Skeletal muscle satellite cell (primary cell): Measurements from ENCODE around the gene ALOX15B.
"Not testable (repeated sequence)": the region's sequence is repeated elsewhere in the genome, so short reads cannot be mapped to it uniquely, and the experiment has no call there.

ENCODE experiments used
- H3K27me3 ChIP-seq: 2 replicates; pipeline ENCODE4 v1.7.0; 2013; ENCODE audit warnings: low read length; ENCODE audit not compliant: control insufficient read depth, insufficient read depth
- H3K36me3 ChIP-seq: 2 replicates; pipeline ENCODE4 v1.7.0; 2013; ENCODE audit warnings: mild to moderate bottlenecking, control low read depth, low read length; ENCODE audit not compliant: insufficient read depth
- H3K4me1 ChIP-seq: 2 replicates; pipeline ENCODE4 v1.7.0; 2013; ENCODE audit warnings: low read length; ENCODE audit not compliant: control insufficient read depth, insufficient read depth
- H3K4me2 ChIP-seq: 2 replicates; pipeline ENCODE4 v1.7.0; 2013; ENCODE audit warnings: mild to moderate bottlenecking, low read length
- H3K4me3 ChIP-seq: 2 replicates; pipeline ENCODE4 v1.7.0; 2013; ENCODE audit warnings: low read length
- H3K9ac ChIP-seq: 2 replicates; pipeline ENCODE4 v1.7.0; 2013; ENCODE audit warnings: mild to moderate bottlenecking, low read depth, low read length, moderate library complexity
- H3K9me3 ChIP-seq: replicated peaks from 2 replicates; pipeline ENCODE4 v1.7.0; 2013; ENCODE audit warnings: mild to moderate bottlenecking, control low read depth, low read length

ALOX15B gene

GRCh38 chr17:8071496-8071895 is 32.6 kb downstream of the ALOX15B start:
- H3K27me3 ChIP-seq = peaks cover 88% of the 10 kb centered on the region
- peaks cover 12% of the 10 kb centered on the region for H3K4me1 ChIP-seq
- no peak overlapping the region for H3K4me2 ChIP-seq
- no peak overlapping the region for H3K9ac ChIP-seq
- no peaks in the 10 kb centered on the region for H3K9me3 ChIP-seq
- no peak overlapping the region for H3K4me3 ChIP-seq
- H3K36me3 ChIP-seq = no peaks in the 10 kb centered on the region

- Histone ChIP-seq H3K4me1 (peaks cover 12% of the 10 kb centered on the region), H3K36me3 (no peaks in the 10 kb centered on the region), H3K9me3 (no peaks in the 10 kb centered on the region), H3K27me3 (peaks cover 87% of the 10 kb centered on the region), H3K9ac (no peak overlapping the region), H3K4me3 (no peak overlapping the region), H3K4me2 (no peak overlapping the region)
Observed at GRCh38 chr17:8072341-8072728, 33.5 kb downstream of the ALOX15B start.

- H3K4me3 ChIP-seq = no peak overlapping the region
- H3K36me3 ChIP-seq = no peaks in the 10 kb centered on the region
- peaks cover 88% of the 10 kb centered on the region for H3K27me3 ChIP-seq
Observed at GRCh38 chr17:8072729-8073461, 34.0 kb downstream of the ALOX15B start.

GRCh38 chr17:8073627-8074484 is 35.0 kb downstream of the ALOX15B start:
- peak overlapping the region; percentile 57 for H3K4me2 ChIP-seq
- no peaks in the 10 kb centered on the region for H3K9me3 ChIP-seq
- no peaks in the 10 kb centered on the region for H3K36me3 ChIP-seq
- no peak overlapping the region for H3K4me3 ChIP-seq
- peaks cover 12% of the 10 kb centered on the region for H3K4me1 ChIP-seq
- H3K27me3 ChIP-seq = peaks cover 81% of the 10 kb centered on the region
- no peak overlapping the region for H3K9ac ChIP-seq

More at GRCh38 chr17:8072729-8073461, 34.0 kb downstream of the ALOX15B start:
- Histone ChIP-seq H3K4me2 (no peak overlapping the region), H3K4me1 (peaks cover 12% of the 10 kb centered on the region), H3K9ac (no peak overlapping the region), H3K9me3 (no peaks in the 10 kb centered on the region)

GRCh38 chr17:8074554-8074953 is 35.7 kb downstream of the ALOX15B start:
- Histone ChIP-seq H3K9ac (no peak overlapping the region), H3K27me3 (peaks cover 79% of the 10 kb centered on the region), H3K36me3 (no peaks in the 10 kb centered on the region), H3K4me1 (peaks cover 15% of the 10 kb centered on the region), H3K4me3 (no peak overlapping the region), H3K4me2 (no peak overlapping the region), H3K9me3 (no peaks in the 10 kb centered on the region)

- Histone ChIP-seq H3K9ac (no peak overlapping the region), H3K9me3 (no peaks in the 10 kb centered on the region), H3K27me3 (peaks cover 78% of the 10 kb centered on the region), H3K36me3 (no peaks in the 10 kb centered on the region), H3K4me1 (peaks cover 19% of the 10 kb centered on the region), H3K4me2 (no peak overlapping the region), H3K4me3 (no peak overlapping the region)
Observed at GRCh38 chr17:8075081-8075480, 36.2 kb downstream of the ALOX15B start.

- Histone ChIP-seq H3K4me3 (no peak overlapping the region), H3K9ac (no peak overlapping the region), H3K4me1 (peaks cover 22% of the 10 kb centered on the region), H3K9me3 (no peaks in the 10 kb centered on the region), H3K4me2 (no peak overlapping the region), H3K27me3 (peaks cover 79% of the 10 kb centered on the region), H3K36me3 (no peaks in the 10 kb centered on the region)
Observed at GRCh38 chr17:8075574-8076342, 36.9 kb downstream of the ALOX15B start.

GRCh38 chr17:8076502-8077266 is 37.8 kb downstream of the ALOX15B start:
- Histone ChIP-seq H3K4me3 (no peak overlapping the region), H3K9me3 (no peaks in the 10 kb centered on the region), H3K36me3 (no peaks in the 10 kb centered on the region), H3K9ac (no peak overlapping the region), H3K27me3 (peaks cover 76% of the 10 kb centered on the region), H3K4me2 (no peak overlapping the region), H3K4me1 (peaks cover 22% of the 10 kb centered on the region)

- H3K4me1 ChIP-seq = peaks cover 17% of the 10 kb centered on the region
- not testable (repeated sequence) for H3K9ac ChIP-seq, H3K9me3 ChIP-seq, H3K4me3 ChIP-seq, H3K36me3 ChIP-seq, H3K4me2 ChIP-seq
- peaks cover 75% of the 10 kb centered on the region for H3K27me3 ChIP-seq
Observed at GRCh38 chr17:8077939-8078338, 39.1 kb downstream of the ALOX15B start.

GRCh38 chr17:8079291-8080207 is 40.7 kb downstream of the ALOX15B start:
- Histone ChIP-seq H3K27me3 (peaks cover 73% of the 10 kb centered on the region), H3K4me2 (peak overlapping the region; percentile 91), H3K4me3 (peak overlapping the region; percentile 62), H3K4me1 (peaks cover 10% of the 10 kb centered on the region), H3K9ac (no peak overlapping the region), H3K36me3 (no peaks in the 10 kb centered on the region), H3K9me3 (no peaks in the 10 kb centered on the region)
